Fibroblast of mammary gland (primary cell): ENCODE results near the gene MDM1.
A peak's percentile ranks its signal among the peaks of the same experiment; 100 is the strongest.

ENCODE experiments used
- DNase-seq: peaks from one replicate; pipeline ENCODE4 v3.0.0-alpha.2; 2010; ENCODE audit warnings: low read depth
- H3K4me3 ChIP-seq: 2 replicates; pipeline ENCODE4 v1.5.1; 2011; ENCODE audit warnings: low read depth, mild to moderate bottlenecking, low read length, moderate library complexity; ENCODE audit not compliant: control insufficient read depth
- CTCF ChIP-seq: conservative IDR thresholded peaks from 2 replicates; pipeline ENCODE4 v1.5.1; 2011; ENCODE audit warnings: low read depth, low read length, inconsistent platforms; ENCODE audit not compliant: control insufficient read depth, insufficient read depth

MDM1 gene

DNA sequence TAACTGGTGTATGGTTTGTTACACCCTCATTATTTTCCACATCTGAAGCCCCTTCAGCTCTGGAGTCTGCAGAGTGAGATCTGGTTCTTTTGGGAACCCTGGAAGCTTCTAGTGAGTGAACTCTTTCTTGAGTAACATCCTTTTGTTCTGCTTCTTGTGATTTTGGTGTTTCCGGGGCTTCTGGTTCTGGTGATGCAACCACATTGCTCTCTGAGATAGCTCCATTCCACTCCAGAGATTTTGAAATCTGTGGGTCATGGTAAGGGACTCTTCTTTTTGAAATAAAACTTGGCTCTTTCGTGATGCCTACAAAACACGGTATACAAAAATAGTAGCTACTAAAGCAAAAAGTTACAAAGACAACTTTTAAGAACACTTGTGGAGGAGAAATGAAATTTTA, 5.4 kb downstream of the MDM1 start:
- no peak for DNase-seq
- no peak for TF ChIP-seq CTCF
- H3K4me3 ChIP-seq: no peak overlapping the region

DNA sequence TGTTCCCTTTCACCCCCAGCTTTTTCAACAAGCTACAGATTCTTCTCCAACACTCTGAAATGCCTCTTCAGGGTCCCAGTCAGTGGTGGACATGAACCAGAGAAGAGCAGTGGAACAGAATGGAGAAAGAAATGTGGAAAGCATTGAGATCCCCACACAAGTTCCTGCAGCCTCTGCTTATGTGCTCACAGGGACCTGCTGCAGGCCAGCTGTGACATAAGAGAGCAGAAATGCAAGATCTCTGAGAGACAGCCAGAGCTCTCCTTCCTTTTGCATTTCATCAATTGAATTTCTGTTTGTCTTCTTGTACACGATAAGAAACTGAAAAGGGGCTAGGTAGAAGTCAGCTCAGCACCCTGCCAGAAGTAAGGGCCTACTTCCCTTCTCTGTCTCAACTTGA, 6.2 kb downstream of the MDM1 start:
- no peak overlapping the region for H3K4me3 ChIP-seq
- TF ChIP-seq CTCF: no peak
- DNase-seq: no peak

DNA sequence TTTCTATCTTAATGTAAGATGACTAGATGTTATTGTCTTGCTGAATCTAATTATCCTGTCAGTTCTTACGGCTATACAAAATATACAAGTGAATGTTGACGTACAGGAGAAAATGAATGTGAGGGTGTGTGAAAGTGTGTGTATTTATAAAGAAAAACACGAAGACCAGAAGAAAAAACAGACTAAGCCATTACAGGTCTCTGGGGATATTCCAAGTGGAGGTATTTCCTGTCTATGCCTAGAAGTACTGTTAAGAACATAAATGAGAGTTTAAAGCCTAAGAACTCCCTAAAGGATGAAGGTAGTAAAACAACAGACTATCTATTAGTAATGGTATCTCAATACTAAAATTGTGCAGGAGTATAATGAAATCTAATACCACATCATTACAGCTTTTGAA, 7.6 kb downstream of the MDM1 start:
- TF ChIP-seq CTCF: no peak
- no peak overlapping the region for H3K4me3 ChIP-seq
- DNase-seq: no peak

- no peak overlapping the region for H3K4me3 ChIP-seq
- DNase-seq: no peak
- no peak for TF ChIP-seq CTCF
These were observed 11.0 kb downstream of the MDM1 start for GRCh38 chr12:68321140-68321539.

DNA sequence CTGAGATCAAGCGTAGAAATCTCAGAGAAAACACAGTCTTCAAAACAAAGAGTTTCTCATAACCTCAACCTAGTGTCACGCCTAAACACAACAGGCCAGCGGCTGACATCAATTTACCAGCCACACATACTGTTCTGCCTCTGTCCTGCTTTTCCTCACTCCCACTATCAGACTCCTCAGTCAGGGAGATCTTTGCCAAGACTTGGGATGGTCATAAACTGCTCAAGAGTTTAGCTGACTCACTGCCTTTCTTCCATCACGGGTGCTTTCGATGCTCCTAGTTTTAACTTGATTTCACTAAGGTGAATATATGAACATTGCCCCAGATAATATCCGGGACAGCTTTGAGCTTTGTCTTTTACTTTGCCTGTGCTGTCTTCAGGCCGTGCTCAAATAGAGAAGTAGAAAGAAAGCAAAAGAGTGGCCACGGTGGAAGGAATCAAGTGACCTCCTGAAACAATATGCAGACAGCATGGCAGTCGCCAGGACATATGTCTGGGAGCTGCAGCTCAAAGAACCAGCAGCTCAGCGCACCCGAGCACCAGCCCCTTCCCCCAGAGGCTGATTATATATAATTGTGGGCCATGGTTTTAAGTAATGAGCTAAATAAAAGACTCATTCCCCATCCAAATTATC, 12.1 kb downstream of the MDM1 start:
- no peak for TF ChIP-seq CTCF
- DNase-seq: peak; percentile 92

GRCh38 chr12:68317047-68317667, 15.0 kb downstream of the MDM1 start:
- peak; percentile 60 for TF ChIP-seq CTCF
- DNase-seq: peak; percentile 66
- H3K4me3 ChIP-seq: no peak overlapping the region

More for the DNA sequence above, 12.1 kb downstream of the MDM1 start:
- H3K4me3 ChIP-seq: no peak overlapping the region
